HCT116 (cell line): ENCODE measurements around the gene NUBPL.

ENCODE experiments used
- CTCF ChIP-seq, 3 experiments: fragments of 200-600 bp in 1 of 3; sonication (generic) in 1 of 3; IDR thresholded peaks in 2 of 3; conservative IDR thresholded peaks in 1 of 3; 2 replicates each; pipeline ENCODE4 v1.5.1; 2012 to 2017; ENCODE audit warnings: low read depth in 2 of 3, low read length in 2 of 3, antibody characterized with exemption in 1 of 3, borderline replicate concordance in 1 of 3, control low read depth in 1 of 3, mild to moderate bottlenecking in 1 of 3, mixed read lengths in 1 of 3, mixed run types in 1 of 3, moderate library complexity in 1 of 3; ENCODE audit not compliant: insufficient read depth in 1 of 3
- EZH2 ChIP-seq: fragments of 200-600 bp; sonication (generic); IDR thresholded peaks from 2 replicates; pipeline ENCODE4 v1.6.1; 2017; ENCODE audit warnings: antibody characterized with exemption, mixed run types
- JUND ChIP-seq: IDR thresholded peaks from 2 replicates; pipeline ENCODE4 v1.6.1; 2012
- POLR2A ChIP-seq: IDR thresholded peaks from 2 replicates; pipeline ENCODE4 v1.7.0; 2011; ENCODE audit warnings: borderline replicate concordance; ENCODE audit not compliant: insufficient read depth, insufficient read length; ENCODE audit errors: extremely low read depth
- POLR2AphosphoS5 ChIP-seq: IDR thresholded peaks from 2 replicates; pipeline ENCODE4 v1.6.1; 2011; ENCODE audit warnings: mild to moderate bottlenecking, low read depth, low read length, moderate library complexity

- TF ChIP-seq POLR2AphosphoS5 (no peak), POLR2A (no peak), EZH2 (no peak), CTCF (IDR thresholded peaks at IDR 0.05 in 2 of 3, conservative IDR thresholded peaks at IDR 0.05 in 1 of 3; ENCODE audit: borderline replicate concordance in 1 of 3, insufficient read depth in 1 of 3, low read depth in 2 of 3, low read length in 2 of 3) (no peak), JUND (no peak)
Observed at GRCh38 chr14:31854508-31855075, 293.4 kb downstream of the NUBPL start.
